ENCODE measurements around the gene TVP23A.
A peak's percentile ranks its signal among the peaks of the same experiment; 100 is the strongest.
"Not testable (repeated sequence)": the region's sequence is repeated elsewhere in the genome, so short reads cannot be mapped to it uniquely, and the experiment has no call there.

The TVP23A gene

DNA sequence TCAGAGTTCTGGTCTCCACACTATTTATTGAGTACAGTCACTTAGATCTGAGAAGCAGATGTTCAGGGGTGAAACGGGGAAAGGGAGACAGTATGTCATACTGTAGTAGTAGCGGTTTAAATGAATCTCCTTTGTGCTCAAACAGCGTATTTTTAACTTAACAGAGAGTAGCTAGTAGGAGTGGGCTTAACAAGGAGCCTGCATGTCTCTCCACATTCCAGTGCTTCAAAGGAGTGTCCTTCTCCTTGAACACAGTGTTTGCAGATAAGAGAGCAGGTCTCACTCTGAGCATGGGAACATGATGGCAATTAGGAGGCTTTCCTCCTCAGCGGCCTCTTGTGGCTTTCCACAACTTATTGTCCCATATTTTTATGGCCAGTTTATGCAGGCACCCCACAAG lies 30.0 kb downstream of the TVP23A start:
- not testable (repeated sequence) for H3K36me3 Mint-ChIP-seq; H3K9me3 Mint-ChIP-seq (ENCODE audit: low read depth); H3K4me1 Mint-ChIP-seq (ENCODE audit: low read depth); H3K27ac Mint-ChIP-seq; H3K4me3 Mint-ChIP-seq; H3K27me3 Mint-ChIP-seq

DNA sequence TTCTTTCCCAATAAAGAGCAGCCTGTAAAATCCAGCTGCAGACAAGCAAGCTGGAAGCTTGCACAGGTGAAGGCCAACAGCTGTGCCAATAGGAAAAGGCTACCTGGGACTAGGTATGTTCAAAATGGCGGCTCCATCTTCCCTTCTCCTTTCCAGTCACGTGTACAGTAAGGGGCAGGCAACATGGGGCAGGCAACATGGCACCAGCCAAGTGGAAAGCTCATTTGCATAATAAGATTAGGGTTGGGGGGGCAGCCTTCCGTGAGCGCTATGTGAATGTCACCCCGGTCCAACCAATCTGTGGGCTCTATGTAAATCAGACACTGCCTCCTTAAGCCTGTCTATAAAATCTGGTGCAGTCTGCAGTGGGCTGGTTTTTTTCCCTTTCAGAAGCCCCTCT lies 31.3 kb downstream of the TVP23A start:
- H3K4me3 Mint-ChIP-seq: no peak overlapping the region
- H3K27ac Mint-ChIP-seq: no peak overlapping the region
- no peaks in the 10 kb centered on the region for H3K27me3 Mint-ChIP-seq

DNA sequence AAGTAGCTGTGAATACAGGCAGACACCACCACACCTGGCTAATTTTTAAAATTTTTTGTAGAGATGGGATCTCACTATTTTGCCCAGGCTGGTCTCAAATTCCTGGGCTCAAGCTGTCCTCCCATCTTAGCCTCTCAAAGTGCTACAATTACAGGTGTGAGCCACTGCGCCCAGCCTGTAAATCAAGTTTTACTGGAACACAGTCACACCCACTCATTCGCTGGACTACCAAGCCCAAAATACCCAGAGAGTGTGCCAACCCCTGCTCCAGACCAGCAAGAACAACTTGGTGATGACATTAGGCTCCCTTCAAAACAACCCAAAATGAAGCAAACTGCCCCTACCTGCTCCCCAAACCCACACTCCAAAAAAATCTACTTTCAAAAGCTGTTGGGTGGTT lies 36.0 kb downstream of the TVP23A start:
- H3K27ac Mint-ChIP-seq: no peak overlapping the region
- no peaks in the 10 kb centered on the region for H3K4me1 Mint-ChIP-seq (ENCODE audit: low read depth)
- peaks cover 2% of the 10 kb centered on the region for H3K36me3 Mint-ChIP-seq
- no peak overlapping the region for H3K4me3 Mint-ChIP-seq
- H3K27me3 Mint-ChIP-seq: peaks cover 2% of the 10 kb centered on the region
- H3K9me3 Mint-ChIP-seq (ENCODE audit: low read depth): no peaks in the 10 kb centered on the region

More for the DNA sequence above, 31.3 kb downstream of the TVP23A start:
- Mint-ChIP-seq H3K36me3 (peaks cover 2% of the 10 kb centered on the region), H3K9me3 (ENCODE audit: low read depth) (no peaks in the 10 kb centered on the region), H3K4me1 (ENCODE audit: low read depth) (no peaks in the 10 kb centered on the region)

DNA sequence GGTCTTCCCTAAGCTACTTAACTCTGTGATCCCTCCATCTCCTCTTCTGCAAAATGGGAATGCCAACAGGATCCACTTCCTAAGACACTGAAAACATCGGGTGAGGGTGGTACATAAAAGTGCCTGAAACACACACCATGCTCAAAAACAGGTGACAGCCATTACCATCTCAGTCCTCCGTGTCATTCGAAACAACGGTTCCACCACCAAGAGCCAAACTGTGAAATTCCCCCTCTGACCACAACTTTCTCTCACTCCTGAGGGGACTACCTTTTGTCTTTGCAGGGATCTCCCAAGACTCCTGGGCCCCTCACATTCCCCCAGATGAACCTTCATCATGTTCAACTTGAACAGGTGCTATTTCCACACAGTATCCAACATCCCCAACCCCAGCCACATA lies 38.0 kb downstream of the TVP23A start:
- Mint-ChIP-seq H3K36me3 (no peaks in the 10 kb centered on the region), H3K27ac (no peak overlapping the region), H3K9me3 (ENCODE audit: low read depth) (no peaks in the 10 kb centered on the region), H3K4me1 (ENCODE audit: low read depth) (peaks cover 4% of the 10 kb centered on the region), H3K27me3 (peaks cover 2% of the 10 kb centered on the region), H3K4me3 (no peak overlapping the region)

DNA sequence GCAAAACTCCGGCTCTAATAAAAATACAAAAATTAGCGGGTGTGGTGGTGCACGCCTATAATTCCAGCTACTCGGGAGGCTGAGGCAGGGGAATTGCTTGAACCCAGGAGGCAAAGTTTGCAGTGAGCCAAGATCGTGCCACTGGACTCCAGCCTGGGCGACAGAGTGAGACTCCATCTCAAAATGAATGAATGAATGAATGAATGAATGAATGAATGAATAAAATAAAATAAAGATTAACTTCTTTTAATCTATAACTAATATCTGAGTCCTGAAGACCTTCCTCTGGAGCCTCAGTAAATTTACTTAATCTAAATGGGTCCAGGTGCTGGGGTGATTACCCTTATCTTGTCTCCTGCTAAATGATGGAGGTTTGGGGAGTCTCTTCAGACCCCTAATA lies 38.7 kb downstream of the TVP23A start:
- not testable (repeated sequence) for H3K27me3 Mint-ChIP-seq; H3K4me1 Mint-ChIP-seq (ENCODE audit: low read depth); H3K4me3 Mint-ChIP-seq; H3K27ac Mint-ChIP-seq; H3K9me3 Mint-ChIP-seq (ENCODE audit: low read depth); H3K36me3 Mint-ChIP-seq

DNA sequence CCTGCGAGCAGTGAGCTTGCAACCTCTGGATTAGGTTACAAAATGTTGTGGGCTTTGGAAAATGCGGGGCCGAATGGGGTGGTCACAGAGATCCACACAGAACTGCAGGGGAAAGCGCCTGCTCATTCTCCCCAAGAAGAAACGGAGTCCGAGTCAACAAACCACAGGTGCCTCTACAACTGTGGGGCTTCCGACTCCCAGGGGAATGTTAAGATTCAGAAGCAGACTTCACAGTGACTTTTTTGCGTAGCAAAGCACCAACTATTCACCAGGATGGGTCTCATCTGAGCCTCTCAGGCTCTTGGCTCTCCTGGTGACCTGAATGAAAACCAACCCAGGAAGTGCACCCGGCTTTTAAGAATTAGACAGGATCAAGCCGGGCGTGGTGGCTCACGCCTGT lies 41.2 kb downstream of the TVP23A start:
- Mint-ChIP-seq H3K27ac (no peak overlapping the region), H3K27me3 (peaks cover 2% of the 10 kb centered on the region), H3K9me3 (ENCODE audit: low read depth) (no peaks in the 10 kb centered on the region), H3K36me3 (no peaks in the 10 kb centered on the region), H3K4me3 (no peak overlapping the region), H3K4me1 (ENCODE audit: low read depth) (peaks cover 8% of the 10 kb centered on the region)

DNA sequence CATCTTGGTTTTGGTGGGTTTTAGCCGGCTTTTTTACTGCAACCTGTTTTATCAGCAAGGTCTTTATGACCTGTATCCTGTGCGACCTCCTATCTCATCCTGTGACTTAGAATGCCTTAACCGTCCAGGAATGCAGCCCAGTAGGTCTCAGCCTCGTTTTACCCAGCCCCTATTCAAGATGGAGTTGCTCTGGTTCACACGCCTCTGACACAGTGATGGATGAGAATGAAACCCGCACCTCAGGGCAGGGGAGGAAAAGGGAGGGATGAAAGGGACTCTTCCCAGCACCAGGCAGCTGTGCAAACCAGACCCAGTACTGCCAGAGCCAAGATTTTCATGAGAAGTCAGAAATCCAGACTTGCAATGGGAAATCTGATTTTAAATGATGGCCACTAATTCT lies 41.7 kb downstream of the TVP23A start:
- H3K27ac Mint-ChIP-seq; H3K36me3 Mint-ChIP-seq; H3K4me3 Mint-ChIP-seq; H3K27me3 Mint-ChIP-seq; H3K4me1 Mint-ChIP-seq (ENCODE audit: low read depth); H3K9me3 Mint-ChIP-seq (ENCODE audit: low read depth): not testable (repeated sequence)

DNA sequence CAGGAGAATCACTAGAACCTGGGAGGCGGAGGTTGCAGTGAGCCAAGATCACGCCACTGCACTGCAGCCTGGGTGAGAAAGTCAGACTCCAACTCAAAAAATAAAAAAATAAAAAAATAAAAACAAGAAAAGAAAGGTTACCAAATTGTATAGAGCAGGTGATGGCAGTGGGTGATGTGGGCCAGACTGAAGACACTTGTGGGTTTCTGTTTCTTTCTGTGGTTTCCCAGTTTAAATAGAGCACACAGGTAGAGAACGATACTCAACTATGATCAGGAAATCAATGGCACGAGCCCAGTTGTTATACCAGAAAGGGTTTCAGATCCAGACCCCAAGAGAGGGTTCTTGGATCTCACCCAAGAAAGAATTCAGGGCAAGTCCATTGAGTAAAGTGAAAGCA lies 42.3 kb downstream of the TVP23A start:
- Mint-ChIP-seq H3K27ac (no peak overlapping the region), H3K36me3 (no peaks in the 10 kb centered on the region), H3K9me3 (ENCODE audit: low read depth) (no peaks in the 10 kb centered on the region), H3K4me1 (ENCODE audit: low read depth) (peaks cover 10% of the 10 kb centered on the region), H3K27me3 (peaks cover 2% of the 10 kb centered on the region), H3K4me3 (no peak overlapping the region)

DNA sequence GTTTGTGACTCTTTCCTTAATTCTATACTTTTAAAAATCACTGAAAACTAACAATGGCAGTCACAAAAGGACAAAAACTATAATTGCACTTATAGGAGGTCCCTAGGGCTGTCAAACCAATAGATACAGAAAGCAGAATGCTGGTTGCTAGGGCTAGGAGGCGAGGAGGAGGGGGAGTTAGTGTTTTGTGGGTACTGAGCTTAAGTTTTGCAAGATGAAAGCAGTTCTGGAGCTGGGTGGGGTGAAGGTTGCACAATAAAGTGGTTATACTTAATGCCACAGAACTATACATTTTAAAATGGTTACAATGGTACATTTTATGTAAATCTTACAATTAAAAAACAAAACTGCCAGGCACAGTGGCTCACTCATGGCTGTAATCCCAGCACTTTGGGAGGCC lies 47.7 kb downstream of the TVP23A start:
- H3K9me3 Mint-ChIP-seq (ENCODE audit: low read depth): no peaks in the 10 kb centered on the region
- no peaks in the 10 kb centered on the region for H3K36me3 Mint-ChIP-seq
- H3K4me3 Mint-ChIP-seq: no peak overlapping the region
- H3K27ac Mint-ChIP-seq: no peak overlapping the region
- no peaks in the 10 kb centered on the region for H3K27me3 Mint-ChIP-seq
- peaks cover 16% of the 10 kb centered on the region for H3K4me1 Mint-ChIP-seq (ENCODE audit: low read depth)

DNA sequence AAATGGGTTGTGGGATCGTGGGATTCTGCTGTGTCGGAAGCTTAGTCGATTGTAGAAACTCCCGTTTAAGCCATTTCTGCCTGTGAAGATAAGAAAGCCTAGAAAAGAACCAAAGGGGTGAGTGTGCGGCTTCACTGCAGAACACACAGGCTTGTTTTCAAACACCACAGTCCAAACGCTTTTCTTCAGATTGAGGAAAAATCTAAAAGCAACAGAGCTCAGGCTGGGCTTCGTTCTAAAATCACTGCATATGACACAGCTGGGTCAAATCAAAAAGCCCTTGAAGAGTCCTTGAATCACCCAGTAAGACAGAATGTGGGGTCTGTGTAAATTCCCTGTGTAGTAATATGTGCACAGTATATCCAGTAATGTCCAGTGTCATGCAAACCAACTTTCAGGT lies 49.2 kb downstream of the TVP23A start:
- Mint-ChIP-seq H3K4me3 (no peak overlapping the region), H3K27me3 (no peaks in the 10 kb centered on the region), H3K9me3 (ENCODE audit: low read depth) (no peaks in the 10 kb centered on the region), H3K27ac (peak overlapping the region; percentile 28), H3K36me3 (no peaks in the 10 kb centered on the region), H3K4me1 (ENCODE audit: low read depth) (peaks cover 16% of the 10 kb centered on the region)

DNA sequence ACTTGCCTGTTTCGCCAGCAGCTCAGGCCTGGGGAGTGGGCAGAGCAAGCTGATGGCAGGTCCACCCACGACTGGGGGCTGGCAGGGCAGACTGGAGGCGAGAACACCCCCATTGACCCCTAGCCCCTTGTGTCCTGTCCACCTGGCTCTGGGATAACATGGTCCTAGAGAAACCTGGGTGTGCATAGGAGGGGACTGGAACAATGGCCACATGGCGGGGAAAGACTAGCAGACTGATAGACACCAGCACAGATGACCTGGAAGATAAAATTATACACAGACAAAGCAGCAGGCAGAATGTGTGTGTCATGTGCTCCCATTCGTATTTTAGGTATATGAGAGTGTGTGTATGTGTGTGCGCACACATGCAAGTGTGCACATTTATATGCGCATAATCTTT lies 51.5 kb downstream of the TVP23A start:
- Mint-ChIP-seq H3K27ac (no peak overlapping the region), H3K9me3 (ENCODE audit: low read depth) (no peaks in the 10 kb centered on the region), H3K36me3 (peaks cover 6% of the 10 kb centered on the region), H3K4me3 (no peak overlapping the region), H3K27me3 (no peaks in the 10 kb centered on the region), H3K4me1 (ENCODE audit: low read depth) (peaks cover 16% of the 10 kb centered on the region)

DNA sequence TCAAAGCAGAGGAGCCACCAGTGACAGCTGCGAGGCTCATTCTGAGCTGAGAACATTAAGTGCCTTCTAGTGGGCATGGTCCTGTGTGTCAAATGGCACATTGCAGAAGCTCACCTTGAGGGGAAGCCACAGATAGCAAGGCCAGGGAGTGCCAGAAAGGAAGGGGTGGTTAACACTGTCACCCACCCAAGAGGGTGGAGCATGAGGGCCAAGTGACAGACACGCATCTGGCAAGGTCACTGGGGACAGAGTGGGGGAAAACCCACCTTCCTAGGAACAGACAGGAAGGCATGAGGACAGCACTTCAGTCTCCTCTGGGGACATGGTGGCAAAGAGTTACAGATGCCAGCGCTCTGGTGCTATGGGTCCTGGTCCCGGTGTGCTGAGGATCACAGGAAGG lies 52.8 kb downstream of the TVP23A start:
- Mint-ChIP-seq H3K9me3 (ENCODE audit: low read depth) (no peaks in the 10 kb centered on the region), H3K27ac (peak overlapping the region; percentile 50), H3K4me3 (no peak overlapping the region), H3K4me1 (ENCODE audit: low read depth) (peaks cover 9% of the 10 kb centered on the region), H3K27me3 (no peaks in the 10 kb centered on the region), H3K36me3 (peaks cover 11% of the 10 kb centered on the region)

DNA sequence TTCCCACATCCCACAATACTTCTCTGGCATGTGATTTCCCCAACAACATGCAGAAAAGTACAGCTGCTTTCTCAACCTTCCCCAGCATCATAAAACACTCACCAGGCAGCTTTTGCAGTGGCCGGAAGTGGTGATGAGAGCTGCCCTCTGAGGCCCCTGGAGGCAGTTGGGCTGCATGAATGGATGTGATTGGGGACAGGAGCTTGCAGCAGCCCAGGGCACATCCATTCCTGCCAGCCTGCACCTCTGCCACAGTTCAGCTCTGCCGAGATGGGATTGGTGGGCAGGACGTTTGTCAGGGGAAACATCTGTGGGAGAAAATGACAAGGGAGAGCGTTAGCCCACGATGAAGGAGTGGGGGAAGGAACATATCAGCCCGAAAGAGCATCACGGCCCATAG lies 55.1 kb downstream of the TVP23A start:
- no peak overlapping the region for H3K4me3 Mint-ChIP-seq
- H3K27ac Mint-ChIP-seq: no peak overlapping the region
- no peaks in the 10 kb centered on the region for H3K9me3 Mint-ChIP-seq (ENCODE audit: low read depth)
- peaks cover 14% of the 10 kb centered on the region for H3K36me3 Mint-ChIP-seq
- peaks cover 4% of the 10 kb centered on the region for H3K4me1 Mint-ChIP-seq (ENCODE audit: low read depth)
- H3K27me3 Mint-ChIP-seq: no peaks in the 10 kb centered on the region

DNA sequence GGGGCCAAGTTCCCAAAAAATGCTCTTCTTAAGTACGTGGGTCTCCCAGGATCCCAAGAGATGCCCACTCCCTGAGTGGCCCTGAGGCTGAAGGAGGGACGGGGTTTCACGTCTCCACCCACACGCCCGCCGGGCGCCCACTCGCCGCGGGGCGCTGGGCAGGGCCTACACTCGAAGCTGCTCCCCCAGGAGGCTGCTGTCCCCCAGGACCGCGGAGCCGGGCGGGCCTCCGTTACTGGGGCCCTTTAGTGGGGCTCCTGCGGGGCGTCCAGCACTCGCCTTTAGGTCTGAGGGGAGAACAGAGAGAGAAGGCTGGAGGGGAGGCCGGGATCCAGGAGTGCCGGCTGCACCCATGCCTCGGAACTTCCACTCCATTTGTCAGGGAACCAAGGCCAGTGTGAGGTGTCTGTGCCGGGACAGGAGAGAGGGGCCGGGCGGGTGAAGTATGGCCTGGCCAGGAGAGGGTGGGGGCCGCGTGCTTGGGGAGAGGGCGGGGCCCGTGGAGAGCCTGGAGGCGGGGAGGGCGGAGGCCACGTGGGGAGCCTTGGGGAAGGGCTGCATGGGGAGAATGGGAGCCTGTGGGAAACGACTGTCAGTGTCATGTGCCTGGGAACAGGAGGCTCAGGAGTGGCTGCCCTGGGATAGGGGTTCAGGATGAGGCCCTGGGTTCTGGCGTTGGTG lies 56.1 kb downstream of the TVP23A start:
- H3K4me1 Mint-ChIP-seq (ENCODE audit: low read depth): peaks cover 4% of the 10 kb centered on the region
- no peaks in the 10 kb centered on the region for H3K9me3 Mint-ChIP-seq (ENCODE audit: low read depth)
- no peak overlapping the region for H3K4me3 Mint-ChIP-seq
- no peaks in the 10 kb centered on the region for H3K27me3 Mint-ChIP-seq
- no peak overlapping the region for H3K27ac Mint-ChIP-seq
- peaks cover 14% of the 10 kb centered on the region for H3K36me3 Mint-ChIP-seq

DNA sequence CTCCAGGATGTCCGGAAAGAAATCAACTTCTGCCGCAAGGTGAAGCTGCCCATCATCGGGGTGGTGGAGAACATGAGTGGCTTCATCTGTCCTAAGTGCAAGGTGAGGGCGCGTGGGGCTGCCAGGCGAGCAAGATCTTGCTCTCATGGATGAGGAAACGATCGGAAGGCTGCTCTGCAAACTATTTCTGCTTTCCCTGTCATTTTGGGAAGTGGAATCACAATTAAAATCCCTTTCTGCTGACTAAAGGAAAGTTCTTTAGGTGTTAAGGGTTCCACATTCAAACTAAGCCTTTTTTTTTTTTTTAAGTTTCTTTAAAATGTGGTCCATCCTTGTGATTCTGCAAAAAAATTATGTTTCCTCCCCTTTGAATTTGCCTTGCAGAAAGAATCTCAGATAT lies 57.2 kb downstream of the TVP23A start:
- Mint-ChIP-seq H3K27ac (no peak overlapping the region), H3K27me3 (no peaks in the 10 kb centered on the region), H3K9me3 (ENCODE audit: low read depth) (no peaks in the 10 kb centered on the region), H3K36me3 (peaks cover 14% of the 10 kb centered on the region), H3K4me3 (no peak overlapping the region), H3K4me1 (ENCODE audit: low read depth) (peaks cover 4% of the 10 kb centered on the region)

DNA sequence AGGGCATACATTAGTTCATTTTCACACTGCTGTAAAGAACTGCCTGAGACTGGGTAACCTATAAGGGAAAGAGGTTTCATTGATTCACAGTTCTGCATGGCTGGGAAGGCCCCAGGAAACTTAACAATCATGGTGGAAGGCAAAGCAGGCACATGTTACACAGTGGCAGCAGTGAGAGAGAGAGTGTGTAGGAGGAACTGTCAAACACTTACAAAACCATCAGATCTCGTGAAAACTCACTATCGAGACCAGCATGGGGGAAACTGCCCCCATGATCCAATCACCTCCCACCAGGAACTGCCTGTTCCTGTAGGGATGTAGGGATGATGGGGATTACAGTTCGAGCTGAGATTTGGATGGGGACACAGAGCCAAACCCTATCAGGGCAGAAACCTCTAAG lies 57.7 kb downstream of the TVP23A start:
- no peak overlapping the region for H3K4me3 Mint-ChIP-seq
- H3K4me1 Mint-ChIP-seq (ENCODE audit: low read depth): peaks cover 4% of the 10 kb centered on the region
- no peaks in the 10 kb centered on the region for H3K9me3 Mint-ChIP-seq (ENCODE audit: low read depth)
- H3K27me3 Mint-ChIP-seq: no peaks in the 10 kb centered on the region
- no peak overlapping the region for H3K27ac Mint-ChIP-seq
- peaks cover 15% of the 10 kb centered on the region for H3K36me3 Mint-ChIP-seq

Data from activated naive CD8-positive, alpha-beta T cell (primary cell).